HepG2 (cell line): Measurements from ENCODE around the gene LRRFIP2. TPM values are rescaled to one million over a fixed set of nuclear protein-coding genes. Genes with fewer than 3 reads are reported as not detected.

Experiments used
- ATAC-seq: fragments of 200-7000 bp; cut with Tn5 transposase; 3 replicates; pipeline ENCODE4 v1.9.1; 2020; ENCODE audit warnings: mild to moderate bottlenecking, moderate library complexity
- BruUV-seq: library from RNA; stranded (reverse); fragments of 400-500 nt; replicated peaks from 2 replicates; lab custom pipeline; 2021; lab: Mats Ljungman, UMichigan
- CTCF ChIA-PET: fragments of 300-600 bp; formaldehyde crosslinking; extraction: SDS; loops from one replicate; lab custom pipeline; 2021; ENCODE audit warnings: low total read pairs, inconsistent platforms, low intra/inter-chr PET ratio; lab: Yijun Ruan, JAX
- POLR2A ChIA-PET: fragments of 350-600 bp; sonication (Branson Sonifier 250); formaldehyde crosslinking; loops from one replicate; lab custom pipeline; 2020; ENCODE audit warnings: antibody characterized with exemption, inconsistent platforms; lab: Yijun Ruan, JAX
- DNase-seq: peaks from one replicate; pipeline ENCODE4 v3.0.0-alpha.2; 2015; ENCODE audit warnings: low spot score
- FAIRE-seq: peaks from 3 replicates; lab custom pipeline; 2011; peaks lifted over from hg19 to GRCh38; lab: Jason Lieb, UNC
- H2AFZ ChIP-seq: one replicate; pipeline ENCODE4 v1.6.1; 2011; ENCODE audit warnings: low read length, inconsistent platforms
- H3K27ac ChIP-seq: fragments of 300-600 bp; 3 replicates; pipeline ENCODE4 v1.8.0; 2011; ENCODE audit warnings: mixed run types, mild to moderate bottlenecking, mixed read lengths, low read length, inconsistent platforms; ENCODE audit not compliant: insufficient read depth; ENCODE audit errors: extremely low read length
- H3K27me3 ChIP-seq, 2 experiments: fragments of 200-600 bp in 1 of 2; 2 replicates in 1 of 2; 3 replicates in 1 of 2; pipeline versions ENCODE4 v1.6.0 to v1.8.0; 2011; ENCODE audit warnings: low read length in 2 of 2, mild to moderate bottlenecking in 2 of 2, moderate library complexity in 2 of 2, inconsistent platforms in 1 of 2; ENCODE audit not compliant: insufficient read depth in 2 of 2, control insufficient read depth in 1 of 2
- H3K36me3 ChIP-seq, 2 experiments: fragments of 200-600 bp in 1 of 2; replicated peaks in 1 of 2; 2 replicates in 1 of 2; 3 replicates in 1 of 2; pipeline versions ENCODE4 v1.5.1 to v1.8.0; 2011; ENCODE audit warnings: low read length in 2 of 2, inconsistent platforms in 1 of 2; ENCODE audit not compliant: insufficient read depth in 2 of 2, control insufficient read depth in 1 of 2
- H3K4me1 ChIP-seq: 2 replicates; pipeline ENCODE4 v1.5.1; 2012; ENCODE audit warnings: low read length, inconsistent platforms; ENCODE audit not compliant: insufficient read depth
- H3K4me2 ChIP-seq: 2 replicates; pipeline ENCODE4 v1.6.0; 2011; ENCODE audit warnings: low read depth, low read length, inconsistent platforms
- H3K4me3 ChIP-seq, 3 experiments: fragments of 200-600 bp in 1 of 3; sonication (generic), shearing (Covaris generic) in 1 of 3; replicated peaks in 1 of 3; 2 replicates each; pipeline ENCODE4 v1.5.1; 2011 to 2016; ENCODE audit warnings: low read length in 3 of 3, inconsistent platforms in 2 of 3, low read depth in 2 of 3, mild to moderate bottlenecking in 2 of 3, control low read depth in 1 of 3, mixed read lengths in 1 of 3; ENCODE audit not compliant: insufficient read depth in 1 of 3
- H3K79me2 ChIP-seq: one replicate; pipeline ENCODE4 v1.6.1; 2011; ENCODE audit warnings: low read length, inconsistent platforms; ENCODE audit not compliant: insufficient read depth
- H3K9ac ChIP-seq: 2 replicates; pipeline ENCODE4 v1.6.0; 2011; ENCODE audit warnings: mild to moderate bottlenecking, low read depth, low read length, inconsistent platforms; ENCODE audit not compliant: insufficient read depth
- H3K9me3 ChIP-seq: 2 replicates; pipeline ENCODE4 v1.5.1; 2012; ENCODE audit warnings: mild to moderate bottlenecking, low read length
- H4K20me1 ChIP-seq: 2 replicates; pipeline ENCODE4 v1.6.0; 2011; ENCODE audit warnings: inconsistent platforms, mild to moderate bottlenecking, low read length, moderate library complexity; ENCODE audit not compliant: insufficient read depth
- FOXM1 ChIP-seq: sonication (generic); formaldehyde crosslinking; IDR thresholded peaks from 2 replicates; pipeline ENCODE4 v1.5.0; 2020; ENCODE audit warnings: missing genetic modification reagents
- HES4 ChIP-seq: sonication (generic); formaldehyde crosslinking; IDR thresholded peaks from 2 replicates; pipeline ENCODE4 v1.9.0; 2021; ENCODE audit warnings: mild to moderate bottlenecking, missing genetic modification reagents, borderline replicate concordance
- KLF11 ChIP-seq: IDR thresholded peaks from 2 replicates; pipeline ENCODE4 v1.6.1; 2016; ENCODE audit warnings: missing compliant biosample characterization
- MXI1 ChIP-seq: IDR thresholded peaks from 3 replicates; pipeline ENCODE4 v1.6.1; 2012; ENCODE audit warnings: low read depth, low read length, inconsistent platforms, borderline replicate concordance
- NAIF1 ChIP-seq: sonication (generic); formaldehyde crosslinking; IDR thresholded peaks from 2 replicates; pipeline ENCODE4 v1.5.0; 2020; ENCODE audit warnings: mild to moderate bottlenecking, missing genetic modification reagents, borderline replicate concordance
- PHF5A ChIP-seq: IDR thresholded peaks from one replicate; pipeline ENCODE4 v1.6.1; 2018; ENCODE audit warnings: low read depth, missing genetic modification reagents; ENCODE audit not compliant: unreplicated experiment
- SP2 ChIP-seq: sonication (generic); formaldehyde crosslinking; IDR thresholded peaks from 2 replicates; pipeline ENCODE4 v1.5.1; 2020; ENCODE audit warnings: mild to moderate bottlenecking, missing genetic modification reagents
- SRSF9 ChIP-seq: fragments of 200-400 bp; formaldehyde crosslinking; IDR thresholded peaks from 2 replicates; pipeline ENCODE4 v1.6.1; 2018; ENCODE audit warnings: borderline replicate concordance, mild to moderate bottlenecking, low read depth, low read length; ENCODE audit not compliant: insufficient read depth, poor library complexity, severe bottlenecking
- TAF1 ChIP-seq: sonication (generic); formaldehyde crosslinking; IDR thresholded peaks from 2 replicates; pipeline ENCODE4 v1.4.0; 2020; ENCODE audit warnings: missing genetic modification reagents
- ZBED4 ChIP-seq: sonication (generic); formaldehyde crosslinking; IDR thresholded peaks from 2 replicates; pipeline ENCODE4 v1.4.0; 2020; ENCODE audit warnings: missing genetic modification reagents, borderline replicate concordance
- ZMYM2 ChIP-seq: sonication (generic); formaldehyde crosslinking; IDR thresholded peaks from 2 replicates; pipeline ENCODE4 v1.8.0; 2022; ENCODE audit warnings: mild to moderate bottlenecking, missing genetic modification reagents
- ZNF121 ChIP-seq: sonication (generic); formaldehyde crosslinking; IDR thresholded peaks from 2 replicates; pipeline ENCODE4 v1.5.0; 2020; ENCODE audit warnings: mild to moderate bottlenecking, missing genetic modification reagents
- ZNF124 ChIP-seq: sonication (generic); formaldehyde crosslinking; IDR thresholded peaks from 2 replicates; pipeline ENCODE4 v1.4.0; 2020; ENCODE audit warnings: missing genetic modification reagents
- ZNF232 ChIP-seq: sonication (generic); formaldehyde crosslinking; IDR thresholded peaks from 2 replicates; pipeline ENCODE4 v1.4.0; 2020; ENCODE audit warnings: missing genetic modification reagents, borderline replicate concordance
- ZNF564 ChIP-seq: sonication (generic); formaldehyde crosslinking; IDR thresholded peaks from 2 replicates; pipeline ENCODE4 v1.8.1; 2023; ENCODE audit warnings: mild to moderate bottlenecking, missing genetic modification reagents
- ZNF639 ChIP-seq: conservative IDR thresholded peaks from 2 replicates; pipeline ENCODE4 v1.6.1; 2018; ENCODE audit warnings: missing genetic modification reagents
- ZNF75D ChIP-seq: sonication (generic); formaldehyde crosslinking; IDR thresholded peaks from 2 replicates; pipeline ENCODE4 v1.8.1; 2023; ENCODE audit warnings: missing genetic modification reagents, mild to moderate bottlenecking, borderline replicate concordance
- ZSCAN31 ChIP-seq: sonication (generic); formaldehyde crosslinking; IDR thresholded peaks from 2 replicates; pipeline ENCODE4 v1.5.0; 2020; ENCODE audit warnings: low read depth, mild to moderate bottlenecking, missing genetic modification reagents
- WGBS: methylation state at CpG from one replicate; pipeline ENCODE4 v1.1.6; 2017; ENCODE audit warnings: low lambda C conversion rate; 5-methylcytosine and 5-hydroxymethylcytosine counted together
- in situ Hi-C: cut with HindIII; loops from 2 replicates; pipeline ENCODE4 v1.10.0; 2017; ENCODE audit warnings: low pct_unique_long_range_greater_than_20kb; ENCODE audit not compliant: extremely low pct_ligation_motif_present
- intact Hi-C: fragments of 100-400 bp; cut with micrococcal nuclease; formaldehyde crosslinking; loops from one replicate; pipeline ENCODE4 v1.10.0; 2022; ENCODE audit not compliant: unreplicated experiment
- polyA plus RNA-seq, 8 experiments: library from polyadenylated mRNA; depleted of rRNA in 3 of 8; stranded (reverse) in 7 of 8; unstranded in 1 of 8; fragments of >200 nt; fragmentation: Illumina TruSeq in 4 of 8; extraction: Trizol in 4 of 8; gene quantifications; 2 replicates each; pipeline versions ENCODE4 v1.2.1 to v1.2.3, GENCODE V29; 2011 to 2016; ENCODE audit warnings: low read depth in 4 of 8, missing spikeins in 1 of 8, mixed read lengths in 1 of 8; ENCODE audit not compliant: insufficient read depth in 1 of 8
- total RNA-seq, 5 experiments: library from RNA; depleted of rRNA; stranded (reverse); fragments of >200 nt; fragmentation: Illumina TruSeq; extraction: Trizol; gene quantifications; 2 replicates each; pipeline ENCODE4 v1.2.3, GENCODE V29; 2016; ENCODE audit warnings: low read depth in 1 of 5

LRRFIP2 gene
- total and polyA plus RNA-seq, 2 of the 13 experiments (the other 11 are each of a cell fraction or from before 2014, with no cell fraction given), result 13.5 to 32.2 TPM

- POLR2A ChIA-PET, result interaction anchor here (0.7 to 2.1 kb wide), 5 partner anchors 11 to 297 kb away, joined by 3 to 36 read pairs (median 3); partner anchors contain the start of genes EPM2AIP1 and MLH1
- intact Hi-C loops (no loop called here), in situ Hi-C loops (loop anchor here (10.0 to 25.0 kb wide), 2 partner anchors 192 to 480 kb away; no protein-coding TSS in a partner anchor)
- TF ChIP-seq TAF1 (CRISPR knock-in tag) (peak; percentile 60; the same call in 1 of the 2 replicates), ZNF75D (no peak), ZSCAN31 (CRISPR knock-in tag) (0 out of 2 replicates have a peak, but pooled peaks have one; percentile 41), SRSF9 (no peak), KLF11 (0 out of 2 replicates have a peak, but pooled peaks have one; percentile 44), ZNF564 (CRISPR knock-in tag) (0 out of 2 replicates have a peak, but pooled peaks have one; percentile 28), PHF5A (no peak), ZBED4 (CRISPR knock-in tag) (no peak), ZNF124 (CRISPR knock-in tag) (no peak), ZNF121 (CRISPR knock-in tag) (no peak), MXI1 (peak; percentile 29; the same call in 1 of the 3 replicates), ZNF639 (CRISPR knock-in tag) (no peak), FOXM1 (CRISPR knock-in tag) (no peak), HES4 (CRISPR knock-in tag) (0 out of 2 replicates have a peak, but pooled peaks have one; percentile 52), ZNF232 (no peak), NAIF1 (CRISPR knock-in tag) (no peak), SP2 (CRISPR knock-in tag) (peak; percentile 57; the same call in 1 of the 2 replicates), ZMYM2 (CRISPR knock-in tag) (no peak; the same call in 1 of the 2 replicates)
These were observed 42.9 kb upstream of the LRRFIP2 start for GRCh38 chr3:37217098-37217849.

More at GRCh38 chr3:37217098-37217849, 42.9 kb upstream of the LRRFIP2 start:
- peak; percentile 71 for FAIRE-seq
- Histone ChIP-seq H3K27me3 (no peaks in the 10 kb centered on the region), H3K4me1 (peaks cover 59% of the 10 kb centered on the region), H3K9ac (peak overlapping the region; percentile 38), H3K36me3 (no peaks in the 10 kb centered on the region), H2AFZ (peak overlapping the region; percentile 0), H3K4me3 (peak overlapping the region; percentile 25 to 67 (median 42); a peak in 5 of 6 replicates), H3K79me2 (no peaks in the 10 kb centered on the region), H4K20me1 (no peaks in the 10 kb centered on the region), H3K9me3 (no peaks in the 10 kb centered on the region), H3K4me2 (peak overlapping the region; percentile 73), H3K27ac (peak overlapping the region; percentile 62)
- BruUV-seq, result no TSS peak
- ATAC-seq, result peak; percentile 95
- peak; percentile 81 for DNase-seq
- WGBS, result 0% methylated on average over 6 of the region's 10 CpGs
- CTCF ChIA-PET, result no interaction called here
